H9 (cell line): ENCODE measurements around the gene MGMT. TPM values are rescaled to one million over a fixed set of nuclear protein-coding genes. Genes with fewer than 3 reads are reported as not detected.

Experiments
- DNase-seq: peaks from one replicate; pipeline ENCODE4 v3.0.0-alpha.2; 2017
- H2AFZ ChIP-seq: one replicate; pipeline ENCODE4 v1.6.1; 2013; ENCODE audit warnings: mild to moderate bottlenecking, low read length, control low read depth, moderate library complexity
- H2AK5ac ChIP-seq: 2 replicates; pipeline ENCODE4 v1.6.1; 2013; ENCODE audit warnings: low read length, control low read depth, mixed read lengths; ENCODE audit not compliant: insufficient read length
- H2BK120ac ChIP-seq: one replicate; pipeline ENCODE4 v1.6.1; 2013; ENCODE audit warnings: low read depth, mild to moderate bottlenecking, low read length, control low read depth, inconsistent platforms; ENCODE audit not compliant: poor library complexity, severe bottlenecking
- H2BK12ac ChIP-seq: 2 replicates; pipeline ENCODE4 v1.6.1; 2013; ENCODE audit warnings: low read length, control low read depth, mixed read lengths, low read depth; ENCODE audit not compliant: insufficient read length
- H2BK15ac ChIP-seq: 2 replicates; pipeline ENCODE4 v1.6.1; 2013; ENCODE audit warnings: low read depth, low read length, control low read depth
- H2BK20ac ChIP-seq: one replicate; pipeline ENCODE4 v1.6.1; 2013; ENCODE audit warnings: low read depth, mild to moderate bottlenecking, low read length, control low read depth, inconsistent platforms; ENCODE audit not compliant: poor library complexity, severe bottlenecking
- H2BK5ac ChIP-seq: 2 replicates; pipeline ENCODE4 v1.6.1; 2013; ENCODE audit warnings: low read length, control low read depth, mixed read lengths; ENCODE audit not compliant: insufficient read length
- H3K14ac ChIP-seq: 2 replicates; pipeline ENCODE4 v1.6.1; 2013; ENCODE audit warnings: low read length, control low read depth; ENCODE audit not compliant: insufficient read depth
- H3K18ac ChIP-seq: 2 replicates; pipeline ENCODE4 v1.6.1; 2013; ENCODE audit warnings: low read depth, mild to moderate bottlenecking, mixed read lengths, low read length, control low read depth; ENCODE audit not compliant: insufficient read length
- H3K23ac ChIP-seq: 2 replicates; pipeline ENCODE4 v1.6.1; 2013; ENCODE audit warnings: low read length, control low read depth, mixed read lengths, low read depth; ENCODE audit not compliant: insufficient read length
- H3K23me2 ChIP-seq: 2 replicates; pipeline ENCODE4 v1.6.1; 2013; ENCODE audit warnings: low read depth, mild to moderate bottlenecking, mixed read lengths, low read length, control low read depth; ENCODE audit not compliant: insufficient read length, poor library complexity, severe bottlenecking
- H3K27ac ChIP-seq: 2 replicates; pipeline ENCODE4 v1.5.1; 2013; ENCODE audit warnings: low read length, control low read depth, mixed read lengths, low read depth; ENCODE audit not compliant: insufficient read length
- H3K27me3 ChIP-seq: 2 replicates; pipeline ENCODE4 v1.6.1; 2013; ENCODE audit warnings: low read length, control low read depth, inconsistent platforms; ENCODE audit not compliant: insufficient read depth
- H3K4ac ChIP-seq: 2 replicates; pipeline ENCODE4 v1.6.1; 2013; ENCODE audit warnings: low read depth, mild to moderate bottlenecking, control low read depth, inconsistent platforms, low read length, moderate library complexity
- H3K4me1 ChIP-seq: 2 replicates; pipeline ENCODE4 v1.6.1; 2013; ENCODE audit warnings: low read length, control low read depth, inconsistent platforms; ENCODE audit not compliant: insufficient read depth
- H3K4me2 ChIP-seq: 2 replicates; pipeline ENCODE4 v1.6.1; 2013; ENCODE audit warnings: low read length, control low read depth, mixed read lengths; ENCODE audit not compliant: insufficient read length, insufficient read depth
- H3K56ac ChIP-seq: 2 replicates; pipeline ENCODE4 v1.6.1; 2013; ENCODE audit warnings: low read depth, mild to moderate bottlenecking, mixed read lengths, low read length, control low read depth; ENCODE audit not compliant: insufficient read length
- H3K79me1 ChIP-seq: 2 replicates; pipeline ENCODE4 v1.6.1; 2013; ENCODE audit warnings: low read depth, mild to moderate bottlenecking, moderate library complexity, low read length, control low read depth, inconsistent platforms; ENCODE audit not compliant: insufficient read depth, poor library complexity, severe bottlenecking
- H3K79me2 ChIP-seq: 2 replicates; pipeline ENCODE4 v1.6.1; 2013; ENCODE audit warnings: low read length, control low read depth, inconsistent platforms; ENCODE audit not compliant: insufficient read depth
- H3K9ac ChIP-seq: 2 replicates; pipeline ENCODE4 v1.6.1; 2013; ENCODE audit warnings: low read length, control low read depth, mixed read lengths; ENCODE audit not compliant: insufficient read length; ENCODE audit errors: extremely low read depth
- H3K9me3 ChIP-seq: one replicate; pipeline ENCODE4 v1.6.1; 2013; ENCODE audit warnings: low read depth, low read length, inconsistent platforms; ENCODE audit not compliant: control insufficient read depth
- H3T11ph ChIP-seq: one replicate; pipeline ENCODE4 v1.6.1; 2013; ENCODE audit warnings: mild to moderate bottlenecking, low read length, control low read depth, inconsistent platforms
- H4K20me1 ChIP-seq: one replicate; pipeline ENCODE4 v1.6.1; 2013; ENCODE audit not compliant: control insufficient read depth, insufficient read length, insufficient read depth
- H4K5ac ChIP-seq: 2 replicates; pipeline ENCODE4 v1.6.1; 2013; ENCODE audit warnings: low read depth, mild to moderate bottlenecking, mixed read lengths, low read length, control low read depth; ENCODE audit not compliant: insufficient read length
- H4K8ac ChIP-seq: replicated peaks from 2 replicates; pipeline ENCODE4 v1.6.1; 2013; ENCODE audit warnings: low read length, control low read depth, mixed read lengths, low read depth; ENCODE audit not compliant: insufficient read length
- H4K91ac ChIP-seq: 2 replicates; pipeline ENCODE4 v1.6.1; 2013; ENCODE audit warnings: low read depth, mild to moderate bottlenecking, moderate library complexity, mixed read lengths, low read length, control low read depth; ENCODE audit not compliant: insufficient read length
- H3K27ac Mint-ChIP-seq, 3 experiments: 2 replicates in 2 of 3; 3 replicates in 1 of 3; pipeline ENCODE4 v1.8.0; 2020 to 2021; ENCODE audit warnings: mixed read lengths in 3 of 3, mild to moderate bottlenecking in 1 of 3, moderate library complexity in 1 of 3
- H3K27me3 Mint-ChIP-seq: 2 replicates; pipeline ENCODE4 v1.8.0; 2021; ENCODE audit warnings: low read depth, mild to moderate bottlenecking, moderate library complexity, mixed read lengths
- H3K36me3 Mint-ChIP-seq, 3 experiments: 2 replicates in 2 of 3; 3 replicates in 1 of 3; pipeline ENCODE4 v1.8.0; 2020 to 2021; ENCODE audit warnings: low read depth in 3 of 3, mixed read lengths in 3 of 3; ENCODE audit not compliant: insufficient read depth in 1 of 3
- H3K4me1 Mint-ChIP-seq, 2 experiments: 2 replicates each; pipeline ENCODE4 v1.8.0; 2020; ENCODE audit warnings: mixed read lengths in 2 of 2
- H3K4me3 Mint-ChIP-seq, 2 experiments: 2 replicates in 1 of 2; 3 replicates in 1 of 2; pipeline ENCODE4 v1.8.0; 2020 to 2021; ENCODE audit warnings: mild to moderate bottlenecking in 2 of 2, mixed read lengths in 2 of 2, moderate library complexity in 1 of 2
- H3K9me3 Mint-ChIP-seq, 2 experiments: 2 replicates in 1 of 2; 3 replicates in 1 of 2; pipeline ENCODE4 v1.8.0; 2020; ENCODE audit warnings: mild to moderate bottlenecking in 2 of 2, mixed read lengths in 2 of 2, moderate library complexity in 1 of 2
- WGBS: extraction: QIAGEN DNeasy Blood & Tissue Kit; methylation state at CpG from one replicate; pipeline ENCODE4 v1.1.7; 2013; ENCODE audit warnings: missing lambda C conversion rate, low lambda C conversion rate, mixed read lengths; ENCODE audit not compliant: insufficient read length; ENCODE audit errors: extremely low coverage; 5-methylcytosine and 5-hydroxymethylcytosine counted together
- total RNA-seq: library from RNA; stranded (reverse); gene quantifications from 2 replicates; pipeline ENCODE4 v1.2.1, GENCODE V29; 2021
- TF ChIP-seq, protein P1 (sequence below): fragments of 200-600 bp; sonication (generic); conservative IDR thresholded peaks from 3 replicates; pipeline ENCODE4 v1.8.0; 2021; ENCODE audit warnings: antibody characterized with exemption, mild to moderate bottlenecking

Gene MGMT
- total RNA-seq, 1 experiment from 2014 or later = 18.4 TPM

DNA sequence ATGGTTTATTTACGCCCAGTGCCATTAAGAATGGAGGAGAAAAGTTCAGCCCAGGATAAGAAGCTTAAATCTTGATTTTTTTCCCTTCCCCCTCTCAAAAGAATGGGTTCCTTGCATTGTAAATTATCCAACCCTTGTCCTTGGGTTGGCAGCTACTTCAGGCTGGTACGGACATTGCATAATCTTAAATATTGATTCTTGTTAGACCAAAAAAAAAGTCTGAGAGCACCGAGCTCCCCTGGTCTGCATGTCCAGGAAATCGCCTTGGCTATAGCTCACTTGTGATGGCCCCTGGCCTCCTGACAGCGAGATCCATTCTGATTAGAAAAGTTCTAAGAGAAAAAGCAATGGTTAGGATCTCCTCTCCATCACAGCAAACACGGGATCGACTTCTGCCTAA, 345.4 kb downstream of the MGMT start:
- no peak overlapping the region for H2BK5ac ChIP-seq
- H2BK120ac ChIP-seq = no peak overlapping the region
- Mint-ChIP-seq H3K27ac (no peak overlapping the region), H3K4me1 (peaks cover 0 to 2% of the 10 kb centered on the region in 2 experiments; a peak in 1 of 4 replicates), H3K36me3 (no peaks in the 10 kb centered on the region; a peak in 2 of 7 replicates), H3K27me3 (peaks cover 6% of the 10 kb centered on the region), H3K9me3 (peaks cover 1 to 3% of the 10 kb centered on the region in 2 experiments; a peak in 3 of 5 replicates), H3K4me3 (no peak overlapping the region)
- H4K20me1 ChIP-seq = no peaks in the 10 kb centered on the region
- no peak overlapping the region for H3K27ac ChIP-seq
- no peaks in the 10 kb centered on the region for H3K9me3 ChIP-seq
- H3K14ac ChIP-seq = no peak overlapping the region
- no peak overlapping the region for H3K18ac ChIP-seq
- H4K8ac ChIP-seq = no peak overlapping the region
- no peak overlapping the region for H3T11ph ChIP-seq
- H2BK15ac ChIP-seq = no peak overlapping the region
- DNase-seq = no peak
- no peak overlapping the region for H3K4ac ChIP-seq
- H2AK5ac ChIP-seq = no peak overlapping the region
- H3K79me1 ChIP-seq = no peaks in the 10 kb centered on the region
- H2AFZ ChIP-seq = no peak overlapping the region
- no peaks in the 10 kb centered on the region for H3K23me2 ChIP-seq
- no peaks in the 10 kb centered on the region for H3K79me2 ChIP-seq
- H3K56ac ChIP-seq = no peak overlapping the region
- H3K23ac ChIP-seq = no peak overlapping the region
- no peaks in the 10 kb centered on the region for H3K4me1 ChIP-seq
- no peak overlapping the region for H2BK20ac ChIP-seq
- H2BK12ac ChIP-seq = no peak overlapping the region
- TF ChIP-seq, protein P1, sequence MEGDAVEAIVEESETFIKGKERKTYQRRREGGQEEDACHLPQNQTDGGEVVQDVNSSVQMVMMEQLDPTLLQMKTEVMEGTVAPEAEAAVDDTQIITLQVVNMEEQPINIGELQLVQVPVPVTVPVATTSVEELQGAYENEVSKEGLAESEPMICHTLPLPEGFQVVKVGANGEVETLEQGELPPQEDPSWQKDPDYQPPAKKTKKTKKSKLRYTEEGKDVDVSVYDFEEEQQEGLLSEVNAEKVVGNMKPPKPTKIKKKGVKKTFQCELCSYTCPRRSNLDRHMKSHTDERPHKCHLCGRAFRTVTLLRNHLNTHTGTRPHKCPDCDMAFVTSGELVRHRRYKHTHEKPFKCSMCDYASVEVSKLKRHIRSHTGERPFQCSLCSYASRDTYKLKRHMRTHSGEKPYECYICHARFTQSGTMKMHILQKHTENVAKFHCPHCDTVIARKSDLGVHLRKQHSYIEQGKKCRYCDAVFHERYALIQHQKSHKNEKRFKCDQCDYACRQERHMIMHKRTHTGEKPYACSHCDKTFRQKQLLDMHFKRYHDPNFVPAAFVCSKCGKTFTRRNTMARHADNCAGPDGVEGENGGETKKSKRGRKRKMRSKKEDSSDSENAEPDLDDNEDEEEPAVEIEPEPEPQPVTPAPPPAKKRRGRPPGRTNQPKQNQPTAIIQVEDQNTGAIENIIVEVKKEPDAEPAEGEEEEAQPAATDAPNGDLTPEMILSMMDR = no peak
- H3K27me3 ChIP-seq = no peaks in the 10 kb centered on the region
- H4K5ac ChIP-seq = no peak overlapping the region
- no peak overlapping the region for H4K91ac ChIP-seq
- H3K9ac ChIP-seq = no peak overlapping the region
- WGBS = no CpG with 5 or more reads among the region's 7 CpGs
- H3K4me2 ChIP-seq = no peak overlapping the region
